K562 (cell line): ENCODE data around the gene ANO6.

Source experiments
- E2F1 ChIP-seq: sonication (generic); formaldehyde crosslinking; IDR thresholded peaks from 2 replicates; pipeline ENCODE4 v1.8.1; 2023; ENCODE audit warnings: mild to moderate bottlenecking, missing genetic modification reagents, moderate library complexity
- MTF1 ChIP-seq: fragments of 250-450 bp; sonication (Bioruptor Pico); IDR thresholded peaks from 2 replicates; pipeline ENCODE4 v1.9.0; 2021; ENCODE audit warnings: moderate library complexity, mild to moderate bottlenecking, inconsistent platforms, borderline replicate concordance
- RFX5 ChIP-seq: IDR thresholded peaks from 2 replicates; pipeline ENCODE4 v1.6.1; 2011; ENCODE audit warnings: low read depth, mild to moderate bottlenecking, improper control_type of control experiment, low read length
- XRCC5 ChIP-seq: fragments of 200-400 bp; formaldehyde crosslinking; IDR thresholded peaks from 2 replicates; pipeline ENCODE4 v1.6.1; 2017; ENCODE audit warnings: low read depth, mild to moderate bottlenecking, low read length

- TF ChIP-seq RFX5 = no peak
- TF ChIP-seq MTF1 (CRISPR knock-in tag) = no peak
- TF ChIP-seq XRCC5 = no peak
- no peak for TF ChIP-seq E2F1 (CRISPR knock-in tag)
Observed at GRCh38 chr12:45284096-45284901, 68.4 kb downstream of the ANO6 start.
